ENCODE data around the gene OPTN. TPM values are rescaled to one million over a fixed set of nuclear protein-coding genes. Genes with fewer than 3 reads are reported as not detected.

The OPTN gene
- total RNA-seq: 31.6 and 66.4 TPM in 2 replicates

DNA sequence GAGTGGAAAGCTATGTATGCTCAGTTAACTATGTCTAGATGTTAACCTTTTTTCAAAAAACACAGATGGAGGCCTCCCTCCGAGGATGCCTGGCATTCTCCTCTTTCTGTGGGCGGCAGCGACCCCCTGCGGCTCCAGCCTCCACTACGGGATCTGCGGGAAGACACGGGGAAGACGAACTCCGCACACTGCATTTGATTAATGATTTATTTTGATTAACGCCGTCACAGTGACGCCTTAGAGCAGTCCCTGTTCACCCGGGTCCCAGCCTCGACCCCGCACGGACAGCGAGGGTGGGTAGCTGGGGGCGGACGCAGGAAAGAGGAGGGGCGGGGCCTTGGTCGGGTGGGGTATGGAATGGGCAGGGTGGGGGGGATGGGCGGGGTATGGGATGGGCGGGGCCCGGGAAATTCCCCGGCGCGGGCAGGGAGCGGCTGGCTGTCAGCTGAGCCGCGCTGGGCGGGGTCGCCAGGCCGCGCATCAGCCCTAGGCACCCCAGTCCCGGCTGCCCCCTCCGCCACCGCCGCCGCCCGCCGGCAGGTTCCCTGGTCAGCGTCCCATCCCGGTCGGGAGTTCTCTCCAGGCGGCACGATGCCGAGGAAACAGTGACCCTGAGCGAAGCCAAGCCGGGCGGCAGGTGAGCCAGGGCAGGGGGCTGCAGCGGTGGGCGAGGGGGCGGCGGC, at the start of gene OPTN:
Gene OPTN (plus strand): TSS at position 498 of the 683 bp plus-strand sequence. CDS start 8,960 bp downstream, outside the sequence.

GRCh38 chr10:13160934-13161856, 61.2 kb downstream of the OPTN start, which contains the start of gene MCM10:
Gene MCM10, plus strand, starts transcription at chr10:13161558. Its CDS starts 2,645 bp downstream, at chr10:13164203.

Other genes with a start within 250 kb of the OPTN start
- 11.2 and 12.2 TPM in 2 replicates for gene CCDC3, start 98.5 kb upstream of the OPTN start, total RNA-seq
- gene MCM10, start 61.4 kb downstream of the OPTN start, total RNA-seq: 2.2 and 2.6 TPM in 2 replicates
- gene UCMA, start 134.2 kb downstream of the OPTN start, total RNA-seq: not detected in 2 replicates
- gene PHYH, start 199.9 kb downstream of the OPTN start, total RNA-seq: 17.0 and 18.8 TPM in 2 replicates
- 47.7 and 49.1 TPM in 2 replicates for gene SEPHS1, start 248.1 kb downstream of the OPTN start, total RNA-seq

All from cardiac atrium fibroblast (primary cell).